Kidney (tissue), 14 donors: ENCODE results near the gene NCOR1. TPM values are rescaled to one million over a fixed set of nuclear protein-coding genes. Genes with fewer than 3 reads are reported as not detected.

Experiments
- DNase-seq, 5 donors: peaks; one replicate each; pipeline ENCODE4 v3.0.0-alpha.2; 2013 to 2020
- FAIRE-seq: peaks from 2 replicates; lab custom pipeline; 2012; peaks lifted over from hg19 to GRCh38; lab: Jason Lieb, UNC
- H3K27ac ChIP-seq, 2 donors: one replicate each; pipeline ENCODE4 v1.7.0; 2013; ENCODE audit warnings: low read depth in 2 of 2, low read length in 2 of 2, inconsistent platforms in 1 of 2
- H3K27me3 ChIP-seq: one replicate; pipeline ENCODE4 v1.7.1; 2013; ENCODE audit warnings: low read length, inconsistent platforms; ENCODE audit not compliant: control insufficient read depth, insufficient read depth
- H3K36me3 ChIP-seq, 3 donors: one replicate each; pipeline versions ENCODE4 v1.7.0 to v1.7.1; 2013; ENCODE audit warnings: low read length in 3 of 3, control low read depth in 1 of 3, inconsistent platforms in 1 of 3; ENCODE audit not compliant: insufficient read depth in 3 of 3, control insufficient read depth in 2 of 3
- H3K4me1 ChIP-seq, 3 donors: one replicate each; pipeline versions ENCODE4 v1.7.0 to v1.7.1; 2013; ENCODE audit warnings: low read length in 3 of 3, inconsistent platforms in 1 of 3, low read depth in 1 of 3; ENCODE audit not compliant: control insufficient read depth in 2 of 3, insufficient read depth in 2 of 3
- H3K4me3 ChIP-seq, 3 donors: one replicate each; pipeline versions ENCODE4 v1.7.0 to v1.8.1; 2013; ENCODE audit warnings: low read length in 3 of 3, control low read depth in 1 of 3, inconsistent platforms in 1 of 3
- H3K9ac ChIP-seq, 3 donors: one replicate each; pipeline versions ENCODE4 v1.7.0 to v1.7.1; 2013; ENCODE audit warnings: low read length in 3 of 3, control low read depth in 1 of 3, inconsistent platforms in 1 of 3
- H3K9me3 ChIP-seq, 3 donors: one replicate each; pipeline versions ENCODE4 v1.7.0 to v1.7.1; 2013; ENCODE audit warnings: low read length in 3 of 3, control low read depth in 1 of 3, inconsistent platforms in 1 of 3; ENCODE audit not compliant: control insufficient read depth in 2 of 3, insufficient read depth in 1 of 3
- intact Hi-C: fragments of 100-400 bp; cut with DNase I; formaldehyde crosslinking; loops from one replicate; pipeline ENCODE4 v1.11.1; 2022
- polyA plus RNA-seq: library from polyadenylated mRNA; stranded (reverse); fragments of 350-450 nt; fragmentation: Illumina TruSeq; extraction: RNeasy Lipid Tissue Mini Kit (QIAGEN cat#74804); gene quantifications from one replicate; pipeline ENCODE4 v1.2.3, GENCODE V29; 2014; ENCODE audit warnings: low read depth, low replicate concordance; ENCODE audit not compliant: insufficient read depth
- total RNA-seq: library from RNA; stranded (reverse); fragmentation: NEBNext Ultra II Directional; extraction: Animal tissue kit (Norgen Biotek cat#: 25700); gene quantifications from one replicate; pipeline ENCODE4 v1.2.1, GENCODE V29; 2021
- TF ChIP-seq, protein P1 (sequence below): IDR thresholded peaks from 3 replicates; pipeline ENCODE4 v1.5.1; 2012; ENCODE audit warnings: mild to moderate bottlenecking, moderate library complexity, borderline replicate concordance; ENCODE audit not compliant: insufficient read depth; ENCODE audit errors: extremely low read depth
- donor health status: control.
- donor health status: control.
- donor health status: control.
- donor health status: control.
- donor health status: control.
- donor health status: DM: yes; HTN: yes; CAD: no.
- donor health status: Normal renal cell carcinoma (clear cell type).

Gene NCOR1
- total and polyA plus RNA-seq, 2 donors from 2014 or later = 44.9 to 136 TPM

DNA sequence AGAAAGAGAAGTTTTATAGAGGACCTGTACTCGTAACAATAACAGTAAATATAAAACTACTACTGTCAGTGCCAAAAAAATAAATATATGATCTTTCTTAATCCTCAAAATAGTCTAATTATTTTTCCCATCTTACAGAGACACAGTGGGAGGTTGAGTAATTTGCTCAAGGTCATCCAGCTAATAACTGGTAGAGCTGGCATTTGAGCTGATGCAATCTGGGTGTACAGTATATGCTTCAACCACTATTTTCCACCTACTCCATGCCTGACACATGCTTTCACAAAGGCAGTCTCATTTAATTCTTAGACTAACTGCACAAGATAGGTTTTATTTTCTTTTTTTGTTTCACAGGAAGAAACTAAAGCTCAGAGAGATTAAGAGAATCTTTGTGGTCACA, 35.3 kb upstream of the NCOR1 start:
- no peak for DNase-seq
- H3K36me3 ChIP-seq = no peaks in the 10 kb centered on the region
- no peaks in the 10 kb centered on the region for H3K9me3 ChIP-seq
- TF ChIP-seq, protein P1, sequence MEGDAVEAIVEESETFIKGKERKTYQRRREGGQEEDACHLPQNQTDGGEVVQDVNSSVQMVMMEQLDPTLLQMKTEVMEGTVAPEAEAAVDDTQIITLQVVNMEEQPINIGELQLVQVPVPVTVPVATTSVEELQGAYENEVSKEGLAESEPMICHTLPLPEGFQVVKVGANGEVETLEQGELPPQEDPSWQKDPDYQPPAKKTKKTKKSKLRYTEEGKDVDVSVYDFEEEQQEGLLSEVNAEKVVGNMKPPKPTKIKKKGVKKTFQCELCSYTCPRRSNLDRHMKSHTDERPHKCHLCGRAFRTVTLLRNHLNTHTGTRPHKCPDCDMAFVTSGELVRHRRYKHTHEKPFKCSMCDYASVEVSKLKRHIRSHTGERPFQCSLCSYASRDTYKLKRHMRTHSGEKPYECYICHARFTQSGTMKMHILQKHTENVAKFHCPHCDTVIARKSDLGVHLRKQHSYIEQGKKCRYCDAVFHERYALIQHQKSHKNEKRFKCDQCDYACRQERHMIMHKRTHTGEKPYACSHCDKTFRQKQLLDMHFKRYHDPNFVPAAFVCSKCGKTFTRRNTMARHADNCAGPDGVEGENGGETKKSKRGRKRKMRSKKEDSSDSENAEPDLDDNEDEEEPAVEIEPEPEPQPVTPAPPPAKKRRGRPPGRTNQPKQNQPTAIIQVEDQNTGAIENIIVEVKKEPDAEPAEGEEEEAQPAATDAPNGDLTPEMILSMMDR = no peak
- no peak overlapping the region for H3K9ac ChIP-seq
- intact Hi-C loops = no loop called here
- H3K4me1 ChIP-seq = peaks cover 0 to 3% (median 2%) of the 10 kb centered on the region in 3 donors
- no peak overlapping the region for H3K27ac ChIP-seq
- no peak for FAIRE-seq
- H3K27me3 ChIP-seq = no peaks in the 10 kb centered on the region
- no peak overlapping the region for H3K4me3 ChIP-seq

DNA sequence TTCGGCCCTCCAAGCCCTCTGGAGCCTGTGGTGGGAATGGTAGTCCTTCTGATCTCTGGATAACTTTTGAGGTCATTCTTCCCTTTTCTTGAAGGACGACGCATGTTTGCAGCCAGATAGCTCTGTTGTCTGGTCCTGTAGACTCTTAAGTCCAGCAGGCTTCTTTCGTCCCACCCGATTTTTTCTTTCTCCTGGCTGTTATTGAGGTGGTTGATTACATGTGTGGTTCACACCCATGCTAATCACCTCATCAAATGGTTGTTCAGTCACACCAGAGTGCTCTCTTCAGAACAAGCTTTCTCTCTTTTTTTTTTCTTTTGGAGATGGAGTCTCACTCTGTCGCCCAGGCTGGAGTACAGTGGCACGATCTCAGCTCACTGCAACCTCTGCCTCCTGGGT, 32.3 kb upstream of the NCOR1 start:
- Histone ChIP-seq H3K9ac (no peak overlapping the region), H3K27me3 (no peaks in the 10 kb centered on the region), H3K27ac (peak overlapping the region; percentile 83 to 86), H3K36me3 (no peaks in the 10 kb centered on the region), H3K4me1 (peaks cover 0 to 3% (median 2%) of the 10 kb centered on the region in 3 donors), H3K4me3 (no peak overlapping the region), H3K9me3 (no peaks in the 10 kb centered on the region)
- intact Hi-C loops = no loop called here
- FAIRE-seq = no peak
- DNase-seq = peak in 1 of 5 donors; percentile 2
- TF ChIP-seq, protein P1 = no peak

DNA sequence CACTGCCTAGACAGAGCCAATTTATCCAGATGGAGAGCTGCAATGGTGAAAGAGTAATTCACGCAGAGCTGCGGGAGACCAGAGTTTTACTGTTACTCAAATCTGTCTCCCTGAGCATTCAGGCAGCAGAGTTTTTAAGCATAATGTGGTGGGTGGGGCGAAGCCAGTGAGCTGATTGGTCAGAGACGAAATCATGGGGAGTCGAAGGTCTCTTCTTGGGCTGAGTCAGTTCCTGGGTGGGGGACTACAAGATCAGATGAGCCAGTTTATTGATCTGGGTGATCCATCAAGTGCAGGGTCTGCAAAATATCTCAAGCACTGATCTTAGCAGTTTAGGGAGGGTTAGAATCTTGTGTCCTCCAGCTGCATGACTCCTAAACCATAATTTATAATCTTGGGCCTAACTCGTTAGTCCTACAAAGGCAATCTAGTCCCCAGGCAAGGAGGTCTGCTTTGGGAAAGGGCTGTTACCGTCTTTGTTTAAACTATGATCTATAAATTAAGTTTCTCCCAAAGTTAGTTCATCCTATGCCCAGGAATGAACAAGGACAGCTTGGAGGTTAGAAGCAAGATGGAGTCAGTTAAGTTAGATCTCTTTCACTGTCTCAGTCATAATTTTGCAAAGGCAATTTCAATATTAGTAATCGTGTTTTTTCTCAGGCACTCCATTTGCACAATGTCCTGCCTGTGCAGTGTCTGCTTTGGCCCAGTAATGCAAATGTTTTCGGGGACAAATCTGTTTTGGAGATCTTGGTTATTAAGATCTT, 28.6 kb upstream of the NCOR1 start:
- TF ChIP-seq, protein P1 = no peak
- Histone ChIP-seq H3K4me1 (peaks cover 0 to 3% (median 2%) of the 10 kb centered on the region in 3 donors), H3K27me3 (no peaks in the 10 kb centered on the region), H3K9me3 (no peaks in the 10 kb centered on the region), H3K36me3 (no peaks in the 10 kb centered on the region), H3K27ac (no peak overlapping the region), H3K9ac (no peak overlapping the region), H3K4me3 (no peak overlapping the region)
- FAIRE-seq (no peak), DNase-seq (peak in 2 of 5 donors; percentile 6)
- intact Hi-C loops = no loop called here
